ENCODE data around the gene MYF6. TPM values are rescaled to one million over a fixed set of nuclear protein-coding genes. Genes with fewer than 3 reads are reported as not detected.

Gene MYF6
- total RNA-seq, 1 donor from 2014 or later, result not detected

- peaks cover 30% of the 10 kb centered on the region for H3K27me3 Mint-ChIP-seq
- CTCF ChIA-PET, result no interaction called here
- POLR2A ChIA-PET, result no interaction called here
- intact Hi-C loops (cut with micrococcal nuclease), result no loop called here
- no peaks in the 10 kb centered on the region for H3K36me3 Mint-ChIP-seq (ENCODE audit: low read depth)
- H3K9me3 Mint-ChIP-seq, result no peaks in the 10 kb centered on the region
- no peaks in the 10 kb centered on the region for H3K4me1 Mint-ChIP-seq
- H3K4me3 Mint-ChIP-seq, result no peak overlapping the region
- no peak for TF ChIP-seq CTCF (IDR thresholded peaks at IDR 0.05)
- DNase-seq (no peak), ATAC-seq (ENCODE audit: low read depth) (no peak)
- H3K27ac Mint-ChIP-seq, result no peak overlapping the region
Observed at GRCh38 chr12:80714846-80715245, 7.4 kb downstream of the MYF6 start.

- ChIA-PET POLR2A (no interaction called here), CTCF (no interaction called here)
- no peak overlapping the region for H3K27ac Mint-ChIP-seq
- no peak for DNase-seq
- no peak for ATAC-seq (ENCODE audit: low read depth)
- no peaks in the 10 kb centered on the region for H3K4me1 Mint-ChIP-seq
- H3K9me3 Mint-ChIP-seq, result no peaks in the 10 kb centered on the region
- no peak overlapping the region for H3K4me3 Mint-ChIP-seq
- H3K27me3 Mint-ChIP-seq, result peaks cover 24% of the 10 kb centered on the region
- intact Hi-C loops (cut with micrococcal nuclease), result no loop called here
- H3K36me3 Mint-ChIP-seq (ENCODE audit: low read depth), result no peaks in the 10 kb centered on the region
- no peak for TF ChIP-seq CTCF (IDR thresholded peaks at IDR 0.05)
Observed at GRCh38 chr12:80715713-80716249, 8.3 kb downstream of the MYF6 start.

GRCh38 chr12:80716696-80717469 lies 9.4 kb downstream of the MYF6 start, which contains the start of gene MYF5:
Gene MYF5 (plus strand): TSS chr12:80716912. CDS start chr12:80717064, 152 bp downstream.
- CTCF ChIA-PET, result no interaction called here
- Mint-ChIP-seq H3K27ac (no peak within 1 kb of the TSS), H3K4me3 (no peak within 1 kb of the TSS), H3K36me3 (ENCODE audit: low read depth) (no peaks in the 10 kb centered on the region), H3K4me1 (no peaks in the 10 kb centered on the region), H3K9me3 (no peaks in the 10 kb centered on the region), H3K27me3 (peaks cover 23% of the 10 kb centered on the region)
- TF ChIP-seq CTCF (IDR thresholded peaks at IDR 0.05), result no peak
- ATAC-seq (ENCODE audit: low read depth), result no peak
- POLR2A ChIA-PET, result no interaction called here
- intact Hi-C loops (cut with micrococcal nuclease), result no loop called here
- DNase-seq, result no peak

GRCh38 chr12:80717856-80718255 lies 10.4 kb downstream of the MYF6 start:
- Mint-ChIP-seq H3K36me3 (ENCODE audit: low read depth) (no peaks in the 10 kb centered on the region), H3K4me3 (no peak overlapping the region), H3K9me3 (no peaks in the 10 kb centered on the region), H3K27ac (no peak overlapping the region), H3K4me1 (no peaks in the 10 kb centered on the region), H3K27me3 (peaks cover 21% of the 10 kb centered on the region)
- no peak for ATAC-seq (ENCODE audit: low read depth)
- CTCF ChIA-PET, result no interaction called here
- intact Hi-C loops (cut with micrococcal nuclease), result no loop called here
- no peak for DNase-seq
- TF ChIP-seq CTCF (IDR thresholded peaks at IDR 0.05), result no peak
- POLR2A ChIA-PET, result no interaction called here

- no peaks in the 10 kb centered on the region for H3K36me3 Mint-ChIP-seq (ENCODE audit: low read depth)
- no peaks in the 10 kb centered on the region for H3K9me3 Mint-ChIP-seq
- POLR2A ChIA-PET, result no interaction called here
- peaks cover 11% of the 10 kb centered on the region for H3K27me3 Mint-ChIP-seq
- H3K4me3 Mint-ChIP-seq, result no peak overlapping the region
- TF ChIP-seq CTCF (IDR thresholded peaks at IDR 0.05), result no peak
- no peak overlapping the region for H3K27ac Mint-ChIP-seq
- ATAC-seq (ENCODE audit: low read depth) (no peak), DNase-seq (no peak)
- H3K4me1 Mint-ChIP-seq, result no peaks in the 10 kb centered on the region
- CTCF ChIA-PET, result no interaction called here
- intact Hi-C loops (cut with micrococcal nuclease), result no loop called here
Observed at GRCh38 chr12:80720516-80720915, 13.1 kb downstream of the MYF6 start.
